Right lobe of liver (tissue), 6 donors: ENCODE results near the gene SLC24A4. TPM values are rescaled to one million over a fixed set of nuclear protein-coding genes. Genes with fewer than 3 reads are reported as not detected.

Source experiments
- ATAC-seq, 4 donors: fragments of 200-7000 bp; cut with Tn5 transposase; one replicate each; pipeline ENCODE4 v1.9.1; 2020; ENCODE audit warnings: mild to moderate bottlenecking in 4 of 4, moderate library complexity in 4 of 4
- DNase-seq, 3 donors: peaks; one replicate each; pipeline ENCODE4 v3.0.0-alpha.2; 2020
- H3K27ac ChIP-seq, 3 donors: fragments of 200-600 bp; one replicate each; pipeline ENCODE4 v1.8.0; 2022
- H3K27me3 ChIP-seq, 2 donors: fragments of 200-600 bp; one replicate each; pipeline ENCODE4 v1.8.0; 2022
- H3K36me3 ChIP-seq, 4 donors: fragments of 200-600 bp; sonication (generic) in 1 of 4; one replicate each; pipeline versions ENCODE4 v1.5.1 to v1.8.0; 2017 to 2022; ENCODE audit warnings: control low read depth in 1 of 4
- H3K4me1 ChIP-seq, 4 donors: fragments of 200-600 bp; sonication (generic) in 1 of 4; one replicate each; pipeline versions ENCODE4 v1.5.1 to v1.8.0; 2017 to 2022; ENCODE audit warnings: control low read depth in 1 of 4
- H3K4me3 ChIP-seq, 3 donors: fragments of 200-600 bp; one replicate each; pipeline ENCODE4 v1.8.0; 2022
- H3K9me3 ChIP-seq, 4 donors: fragments of 200-600 bp; sonication (generic) in 1 of 4; one replicate each; pipeline versions ENCODE4 v1.5.1 to v1.8.0; 2017 to 2022; ENCODE audit warnings: control low read depth in 1 of 4
- CTCF ChIP-seq, 4 donors: fragments of 200-600 bp in 3 of 4; fragments of 450-650 bp in 1 of 4; IDR thresholded peaks; one replicate each; pipeline versions ENCODE4 v1.5.1 to v1.8.0; 2016 to 2022; ENCODE audit warnings: antibody characterized with exemption in 4 of 4, mild to moderate bottlenecking in 2 of 4
- POLR2A ChIP-seq: fragments of 450-650 bp; IDR thresholded peaks from one replicate; pipeline ENCODE4 v1.6.1; 2017; ENCODE audit warnings: antibody characterized with exemption, mild to moderate bottlenecking
- WGBS: methylation state at CpG from one replicate; pipeline ENCODE4 v1.1.6; 2018; ENCODE audit warnings: low coverage, low lambda C conversion rate; ENCODE audit not compliant: insufficient coverage; ENCODE audit errors: missing lambda C conversion rate; 5-methylcytosine and 5-hydroxymethylcytosine counted together
- intact Hi-C, 2 donors: fragments of 100-400 bp; cut with DNase I; formaldehyde crosslinking; loops; one replicate each; pipeline versions ENCODE4 v1.11.2 to v1.14.1; 2022
- total RNA-seq, 6 experiments: library from RNA; depleted of rRNA in 2 of 6; stranded (reverse); fragments of >200 nt in 2 of 6; fragmentation: NEBNext Ultra II Directional in 3 of 6; extraction: Animal tissue kit (Norgen Biotek cat#: 25700) in 3 of 6; gene quantifications; one replicate each; pipeline versions ENCODE4 v1.1.0 to v1.2.4, GENCODE V29; 2016 to 2023
- donor health status: DM: no; HTN: yes; CAD: no.
- donor health status: DM: no; HTN: no; CAD: no.
- donor health status: DM: no; HTN: no; CAD: no.
- donor health status: DM: no; HTN: yes; CAD: no.
- donor health status: DM: no; HTN: yes; CAD: no.

The SLC24A4 gene
- total RNA-seq, 6 experiments from 2014 or later, result 0.06 to 0.29 (median 0.21) TPM

- no peak overlapping the region for H3K4me3 ChIP-seq
- WGBS, result 75% methylated on average over 4 of the region's 9 CpGs
- ATAC-seq, result no peak
- intact Hi-C loops, result no loop called here
- TF ChIP-seq POLR2A (no peak), CTCF (IDR thresholded peaks at IDR 0.05) (no peak)
- no peaks in the 10 kb centered on the region for H3K27me3 ChIP-seq
- no peaks in the 10 kb centered on the region for H3K36me3 ChIP-seq
- H3K27ac ChIP-seq, result no peak overlapping the region
- no peaks in the 10 kb centered on the region for H3K9me3 ChIP-seq
- no peaks in the 10 kb centered on the region for H3K4me1 ChIP-seq
- DNase-seq, result no peak
These were observed 128.3 kb downstream of the SLC24A4 start for GRCh38 chr14:92451245-92451644.

- H3K36me3 ChIP-seq, result no peaks in the 10 kb centered on the region
- intact Hi-C loops, result no loop called here
- H3K9me3 ChIP-seq, result no peaks in the 10 kb centered on the region
- no peaks in the 10 kb centered on the region for H3K27me3 ChIP-seq
- DNase-seq, result no peak
- ATAC-seq, result peak in 2 of 4 donors; percentile 16 to 49
- H3K27ac ChIP-seq, result no peak overlapping the region
- no peak overlapping the region for H3K4me3 ChIP-seq
- WGBS, result 18% methylated on average over 3 of the region's 5 CpGs
- TF ChIP-seq CTCF (IDR thresholded peaks at IDR 0.05), result no peak
- TF ChIP-seq POLR2A, result no peak
- no peaks in the 10 kb centered on the region for H3K4me1 ChIP-seq
These were observed 128.8 kb downstream of the SLC24A4 start for GRCh38 chr14:92451755-92452154.

- Histone ChIP-seq H3K4me3 (no peak overlapping the region), H3K27ac (no peak overlapping the region)
These were observed 129.5 kb downstream of the SLC24A4 start for GRCh38 chr14:92452471-92452870.

GRCh38 chr14:92453691-92454090 lies 130.7 kb downstream of the SLC24A4 start:
- Histone ChIP-seq H3K4me3 (no peak overlapping the region), H3K4me1 (no peaks in the 10 kb centered on the region), H3K27me3 (no peaks in the 10 kb centered on the region), H3K27ac (no peak overlapping the region), H3K36me3 (no peaks in the 10 kb centered on the region), H3K9me3 (no peaks in the 10 kb centered on the region)
- WGBS, result 78% methylated on average over 4 of the region's 8 CpGs
- DNase-seq (peak in 1 of 3 donors; percentile 38), ATAC-seq (no peak)
- no peak for TF ChIP-seq CTCF (IDR thresholded peaks at IDR 0.05)
- TF ChIP-seq POLR2A, result no peak
- intact Hi-C loops, result no loop called here

More at GRCh38 chr14:92452471-92452870, 129.5 kb downstream of the SLC24A4 start:
- Histone ChIP-seq H3K36me3 (no peaks in the 10 kb centered on the region), H3K27me3 (no peaks in the 10 kb centered on the region), H3K9me3 (no peaks in the 10 kb centered on the region), H3K4me1 (no peaks in the 10 kb centered on the region)
- TF ChIP-seq CTCF (IDR thresholded peaks at IDR 0.05) (no peak), POLR2A (no peak)
- intact Hi-C loops, result no loop called here
- 70% methylated on average over 9 of the region's 14 CpGs for WGBS
- DNase-seq (no peak), ATAC-seq (no peak)

GRCh38 chr14:92455231-92455630 lies 132.3 kb downstream of the SLC24A4 start:
- 96% methylated on average over 2 of the region's 2 CpGs for WGBS
- intact Hi-C loops, result no loop called here
- Histone ChIP-seq H3K9me3 (no peaks in the 10 kb centered on the region), H3K4me1 (no peaks in the 10 kb centered on the region), H3K4me3 (no peak overlapping the region), H3K27ac (no peak overlapping the region), H3K27me3 (no peaks in the 10 kb centered on the region), H3K36me3 (no peaks in the 10 kb centered on the region)
- DNase-seq (no peak), ATAC-seq (no peak)
- TF ChIP-seq POLR2A, result no peak
- TF ChIP-seq CTCF (IDR thresholded peaks at IDR 0.05), result no peak
